ENCODE data around the gene SACM1L. TPM values are rescaled to one million over a fixed set of nuclear protein-coding genes. Genes with fewer than 3 reads are reported as not detected.
"Not testable (repeated sequence)": the region's sequence is repeated elsewhere in the genome, so short reads cannot be mapped to it uniquely, and the experiment has no call there.

SACM1L gene
- total RNA-seq, 1 donor from 2014 or later, result 27.3 TPM

DNA sequence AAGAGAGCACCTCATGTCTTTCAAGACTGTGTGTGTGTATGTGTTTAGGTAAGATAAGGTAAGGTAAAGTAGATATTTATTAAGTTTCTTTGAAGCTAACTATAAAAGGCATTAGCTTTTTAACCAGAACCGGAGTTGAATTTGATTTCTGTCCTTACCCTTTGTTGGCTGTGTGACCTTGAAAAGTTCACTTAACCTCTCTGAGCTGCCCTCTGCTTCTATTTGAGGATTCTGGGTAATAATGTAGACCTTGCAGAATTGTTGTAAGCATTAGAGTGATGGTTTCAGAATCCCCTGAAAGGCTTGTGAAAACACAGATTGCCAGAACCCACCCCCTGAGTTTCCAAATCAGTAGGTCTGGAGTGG lies 21.6 kb upstream of the SACM1L start:
- no peak for DNase-seq (ENCODE audit: low read depth in 2 of 2)

DNA sequence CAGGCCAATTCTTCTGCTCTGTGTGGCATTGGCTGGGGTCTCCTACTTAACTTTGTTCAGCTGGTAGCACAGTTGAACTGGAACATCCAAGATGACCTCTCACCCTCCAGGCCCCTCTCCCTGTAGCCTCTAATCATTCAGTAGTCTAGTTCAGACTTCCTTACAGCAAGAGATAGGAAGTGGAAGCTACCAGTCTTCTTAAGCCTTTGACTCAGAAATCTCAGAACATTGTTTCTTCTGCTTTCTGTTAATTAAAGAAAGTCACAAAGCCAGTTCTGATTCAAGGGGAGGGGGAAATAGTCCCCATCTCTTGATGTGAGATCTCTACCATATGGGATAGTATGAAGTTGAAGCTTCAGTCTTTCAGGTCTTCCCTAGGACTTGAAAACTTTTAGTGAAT lies 18.8 kb upstream of the SACM1L start:
- no peak for DNase-seq (ENCODE audit: low read depth in 2 of 2)

DNA sequence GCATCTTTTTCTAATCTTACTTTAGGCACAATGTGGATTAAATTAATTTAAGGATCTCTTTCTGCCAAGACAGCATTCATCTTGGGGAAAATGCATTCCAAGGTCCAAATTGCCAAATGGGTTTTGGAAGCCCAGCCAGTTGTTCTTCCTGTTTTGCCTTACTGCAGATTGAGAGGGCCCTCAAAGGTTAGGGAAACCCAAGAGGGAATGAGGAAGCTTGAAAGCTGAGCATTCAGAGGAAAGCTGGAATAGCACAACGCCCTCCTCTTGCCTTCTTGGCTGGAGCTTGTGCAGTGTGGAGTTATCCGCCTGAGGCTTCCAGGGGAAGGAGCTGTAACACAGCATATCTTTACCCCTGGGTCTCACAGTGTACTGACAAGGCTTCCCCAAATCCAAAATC lies 18.2 kb upstream of the SACM1L start:
- no peak for DNase-seq (ENCODE audit: low read depth in 2 of 2)

DNA sequence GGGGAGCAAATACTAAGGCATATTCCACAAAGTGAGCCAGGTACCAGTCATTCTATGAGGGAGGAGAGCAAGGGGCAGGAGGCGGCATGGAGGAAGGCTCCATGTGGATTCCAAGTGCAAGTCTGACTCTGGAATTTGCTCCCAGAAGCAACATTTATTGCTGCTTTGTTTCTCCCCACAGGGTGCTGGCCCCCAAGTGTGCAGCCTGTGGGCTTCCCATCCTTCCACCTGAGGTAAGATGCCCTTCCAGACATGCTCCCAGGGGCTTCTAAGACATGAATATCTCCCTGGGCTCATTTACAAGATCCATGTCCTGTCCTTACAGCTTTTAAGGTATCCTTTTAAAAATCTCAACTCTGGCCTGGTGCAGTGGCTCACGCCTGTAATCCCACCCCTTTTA lies 15.9 kb upstream of the SACM1L start:
- DNase-seq (ENCODE audit: low read depth in 2 of 2), result no peak

DNA sequence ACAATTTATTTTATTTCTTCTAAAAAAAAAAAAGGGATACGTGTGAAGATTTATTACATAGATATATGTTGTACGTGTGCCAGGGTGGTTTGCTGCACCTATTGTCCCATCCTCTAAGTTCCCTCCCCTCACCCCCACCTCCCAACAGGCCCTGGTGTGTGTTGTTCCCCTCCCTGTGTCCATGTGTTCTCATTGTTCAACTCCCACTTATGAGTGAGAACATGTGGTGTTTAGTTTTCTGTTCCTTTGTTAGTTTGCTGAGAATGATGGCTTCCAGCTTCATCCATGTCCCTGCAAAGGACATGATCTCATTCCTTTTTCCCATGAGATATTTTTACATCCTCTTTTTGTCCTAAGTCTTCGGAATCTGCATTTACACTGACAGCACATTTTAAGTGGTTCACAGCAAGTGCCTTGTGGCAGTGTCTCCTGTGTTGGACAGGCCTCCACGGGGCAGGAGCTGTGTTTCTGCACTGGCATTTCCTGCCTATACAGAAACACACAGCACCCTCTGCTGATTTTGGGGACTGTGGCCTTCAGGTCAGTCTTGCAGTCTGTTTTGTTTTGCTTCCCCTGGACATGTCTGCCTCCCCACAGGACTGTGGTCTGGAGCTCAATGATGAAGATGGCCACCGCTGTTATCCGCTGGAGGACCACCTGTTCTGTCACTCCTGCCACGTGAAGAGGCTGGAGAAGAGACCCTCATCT lies 12.7 kb upstream of the SACM1L start:
- DNase-seq (ENCODE audit: low read depth in 2 of 2), result no peak

DNA sequence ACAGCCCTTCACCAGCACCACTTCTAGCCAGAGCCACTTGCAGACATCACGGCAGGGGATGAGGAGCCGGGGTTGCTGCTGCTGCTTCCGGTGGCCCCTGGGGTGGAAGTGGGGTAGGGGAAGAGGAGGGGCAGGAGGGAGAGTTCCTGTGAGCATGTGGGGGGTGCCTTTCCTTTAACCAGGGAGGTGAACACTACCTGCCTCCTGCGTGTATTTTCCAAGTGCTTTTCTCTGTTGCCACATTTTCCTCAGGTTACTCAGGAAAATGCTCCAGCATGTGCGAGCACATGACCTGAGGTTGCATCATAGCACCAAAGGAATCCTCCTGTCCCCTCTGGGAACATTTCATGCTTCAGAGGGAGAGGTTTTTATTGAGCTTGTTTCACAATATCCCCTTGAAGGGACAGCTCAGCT lies 12.2 kb upstream of the SACM1L start:
- DNase-seq (ENCODE audit: low read depth in 2 of 2), result no peak

DNA sequence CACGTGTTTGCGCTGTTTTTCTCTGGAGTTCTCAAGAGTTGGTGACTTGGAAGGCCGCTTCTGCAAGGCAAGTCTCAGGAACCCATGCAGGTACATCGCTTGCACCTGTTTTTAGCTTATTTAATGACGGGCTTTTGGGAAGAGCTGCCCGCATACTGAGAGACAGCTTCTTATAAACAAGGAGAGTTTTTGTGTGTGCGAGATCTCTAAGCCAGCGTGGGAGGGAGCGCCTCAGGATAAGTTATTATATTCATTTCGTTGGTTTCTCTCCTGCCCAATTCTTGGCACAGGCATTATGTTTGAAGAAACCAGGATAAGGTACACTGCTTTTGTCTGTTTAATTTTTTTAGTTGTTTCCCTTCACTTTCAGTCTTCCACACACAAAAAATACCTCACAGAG lies 11.4 kb upstream of the SACM1L start:
- no peak for DNase-seq (ENCODE audit: low read depth in 2 of 2)

DNA sequence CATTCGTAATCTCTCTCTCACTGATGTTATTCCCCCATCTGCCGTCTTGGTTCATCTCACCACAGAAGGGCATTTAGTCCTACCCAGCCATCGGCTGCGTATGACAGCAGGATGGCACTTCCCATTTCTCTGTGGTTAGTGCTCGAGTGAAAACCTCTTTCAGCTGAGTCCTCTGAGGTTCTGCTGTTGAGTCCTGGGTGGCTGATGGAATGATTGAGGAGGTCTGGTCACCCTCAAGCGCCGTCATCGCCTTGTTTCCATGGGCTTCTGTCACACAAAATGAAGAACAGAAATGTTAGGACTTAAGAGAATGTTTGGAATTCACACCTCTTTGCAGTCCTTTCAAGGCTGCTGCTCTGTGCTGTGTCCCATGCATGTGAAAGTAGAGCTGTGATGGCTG lies 9.4 kb upstream of the SACM1L start:
- no peak for DNase-seq (ENCODE audit: low read depth in 2 of 2)

DNA sequence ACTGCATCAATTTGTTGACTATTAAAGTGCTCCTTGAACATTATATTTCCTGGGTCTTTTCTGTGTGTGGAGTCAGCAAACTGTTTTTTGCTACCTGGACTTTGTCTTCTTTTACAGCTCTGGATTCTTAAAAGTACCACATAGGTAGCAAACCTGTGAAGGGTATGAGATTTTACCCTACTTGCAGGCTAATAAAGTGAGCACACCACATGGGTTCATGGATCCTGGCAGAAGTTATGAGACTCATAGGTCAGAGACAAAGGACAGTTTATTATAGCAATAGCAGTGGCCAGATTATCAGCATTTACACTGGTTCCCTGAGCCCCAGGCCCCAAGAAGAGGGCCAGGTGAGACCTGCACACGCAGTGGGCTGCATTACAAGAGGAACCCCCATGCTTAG lies 8.0 kb upstream of the SACM1L start:
- no peak for DNase-seq (ENCODE audit: low read depth in 2 of 2)

DNA sequence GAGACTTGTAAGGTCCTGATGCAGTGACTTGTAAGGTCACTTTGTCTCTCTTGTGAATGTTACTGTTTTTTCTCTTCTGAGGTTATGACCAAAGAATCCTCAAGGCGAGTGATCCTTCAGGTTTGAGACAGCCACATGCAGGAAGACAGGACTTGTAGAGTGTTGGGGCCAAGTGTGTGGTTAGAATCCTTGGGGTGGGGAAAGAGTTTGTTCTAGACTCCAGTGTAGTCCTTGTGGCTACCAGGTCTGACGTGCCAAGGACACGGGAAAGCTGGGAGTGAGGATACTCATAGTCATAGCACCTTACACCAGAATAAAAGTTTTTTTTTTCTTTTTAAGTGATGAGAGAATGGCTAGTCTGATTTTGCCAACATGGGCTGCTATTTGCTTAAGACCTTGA lies 7.3 kb upstream of the SACM1L start:
- no peak for DNase-seq (ENCODE audit: low read depth in 2 of 2)

DNA sequence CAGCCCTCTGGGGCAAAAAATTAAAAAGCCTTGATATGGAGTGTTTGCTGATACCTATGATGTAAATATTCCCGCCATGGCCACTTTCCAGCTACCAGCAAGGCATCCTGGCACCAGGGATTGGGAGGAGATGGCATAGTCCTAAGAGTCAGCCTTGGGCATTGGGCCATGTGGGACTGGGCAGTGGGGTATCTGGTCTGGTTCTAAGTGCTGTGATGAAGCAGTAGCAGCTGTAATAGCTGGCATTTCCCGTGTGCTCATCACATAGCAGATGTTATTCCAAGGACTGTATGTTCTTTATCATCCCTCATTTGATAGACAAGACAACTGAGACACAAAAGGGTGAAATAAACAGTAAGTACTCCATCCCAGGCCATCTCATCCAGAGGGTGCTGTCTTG lies 6.9 kb upstream of the SACM1L start:
- DNase-seq (ENCODE audit: low read depth in 2 of 2), result no peak

DNA sequence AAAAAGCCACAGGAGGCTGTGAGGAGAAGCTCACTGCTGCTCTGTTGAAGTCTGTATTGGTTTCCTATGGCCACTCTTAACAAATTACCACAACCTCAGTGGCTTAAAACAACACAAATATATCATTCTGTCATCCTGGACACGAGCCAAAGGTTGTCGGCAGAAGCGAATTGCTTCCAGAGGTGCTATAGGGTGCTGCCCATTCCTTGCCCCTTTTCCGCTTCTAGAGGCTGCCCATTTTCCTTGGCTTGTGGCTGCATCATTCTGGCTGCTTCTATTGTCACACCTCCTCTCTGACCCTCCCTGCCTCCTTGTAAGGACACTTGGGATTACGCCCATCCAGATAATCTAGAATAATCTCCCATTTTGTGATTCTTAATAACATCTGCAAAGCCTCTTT lies 6.4 kb upstream of the SACM1L start:
- DNase-seq (ENCODE audit: low read depth in 2 of 2), result no peak

DNA sequence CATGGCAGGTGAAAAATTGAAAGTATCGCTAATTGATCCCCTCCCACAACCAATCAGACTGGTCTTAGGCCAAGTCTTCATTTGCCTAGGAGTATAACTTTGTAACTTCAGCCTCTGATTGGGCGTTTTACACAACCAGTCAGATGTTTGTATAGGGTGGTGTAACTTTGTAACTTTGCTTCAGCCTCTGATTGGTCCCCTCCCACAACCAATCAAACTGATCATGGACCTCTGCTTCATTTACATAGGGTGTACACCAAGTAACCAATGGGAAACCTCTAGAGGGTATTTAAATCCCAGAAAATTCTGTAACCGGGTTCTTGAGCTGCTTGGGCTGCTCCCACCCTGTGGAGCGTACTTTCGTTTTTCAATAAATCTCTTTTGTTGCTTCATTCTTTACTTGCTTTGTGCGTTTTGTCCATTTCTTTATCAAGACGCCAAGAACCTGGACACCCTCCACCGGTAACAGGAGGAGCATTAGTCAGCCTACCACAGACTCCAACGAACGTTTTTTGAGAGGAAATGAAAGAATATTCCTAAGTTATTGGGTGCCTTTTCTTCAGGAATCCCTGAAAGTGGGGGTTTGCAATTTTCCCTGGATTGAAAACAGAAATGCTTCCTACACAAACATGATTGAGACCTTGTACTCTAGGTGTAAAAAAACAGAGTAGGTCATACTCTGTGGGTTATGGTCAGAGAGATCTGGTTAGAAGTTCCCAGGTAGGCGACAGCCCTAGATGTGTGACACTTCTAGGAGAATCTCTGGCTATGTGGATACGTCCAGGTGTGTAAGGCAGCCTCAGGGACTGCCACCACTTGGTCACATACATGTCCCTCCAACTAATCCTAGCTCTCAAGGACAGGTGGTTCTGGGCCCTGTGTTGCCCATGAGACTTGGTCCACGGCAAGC lies 5.5 kb upstream of the SACM1L start:
- DNase-seq (ENCODE audit: low read depth in 2 of 2), result no peak

DNA sequence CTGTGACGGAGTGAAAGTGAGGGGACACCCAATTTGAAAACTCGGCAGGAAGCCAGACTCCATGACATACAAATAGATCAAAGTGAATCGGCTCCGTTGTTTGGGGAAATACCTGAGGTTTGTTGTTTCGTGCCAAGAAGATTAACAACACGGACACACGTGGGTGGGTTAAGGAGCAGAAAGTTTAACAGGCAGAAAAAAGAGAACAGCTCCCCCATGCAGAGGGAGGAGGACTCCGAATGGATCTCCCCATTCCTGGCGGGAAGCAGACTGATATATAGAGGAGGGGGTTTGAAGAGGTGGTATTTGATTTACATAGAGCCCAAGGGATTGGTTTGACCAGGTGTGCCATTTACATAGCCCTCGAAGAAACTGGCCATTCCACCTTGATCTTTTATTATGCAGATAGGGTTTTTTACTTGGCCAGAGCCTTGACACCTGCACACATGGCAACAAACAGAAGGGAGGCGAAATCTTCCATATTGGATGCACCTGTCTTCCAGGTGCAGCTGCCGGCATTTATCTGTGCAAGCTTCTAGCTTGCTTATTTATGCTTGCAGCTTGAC lies 4.8 kb upstream of the SACM1L start:
- no peak for DNase-seq (ENCODE audit: low read depth in 2 of 2)

DNA sequence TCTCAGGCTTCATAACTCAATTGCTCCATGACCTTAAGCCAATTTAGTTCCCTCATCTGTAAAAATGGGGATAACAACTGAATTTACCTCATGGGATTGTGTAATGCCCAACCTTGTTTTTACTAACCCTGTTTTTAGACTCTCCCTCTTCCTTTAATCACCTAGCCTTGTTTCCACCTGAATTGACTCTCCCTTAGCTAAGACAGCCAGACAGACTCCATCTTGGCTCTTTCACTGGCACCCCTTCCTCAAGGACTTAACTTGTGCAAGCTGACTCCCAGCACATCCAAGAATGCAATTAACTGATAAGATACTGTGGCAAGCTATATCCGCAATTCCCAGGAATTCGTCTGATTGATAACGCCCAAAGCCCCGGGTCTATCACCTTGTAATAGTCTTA lies 3.5 kb upstream of the SACM1L start:
- DNase-seq (ENCODE audit: low read depth in 2 of 2), result not testable (repeated sequence)

DNA sequence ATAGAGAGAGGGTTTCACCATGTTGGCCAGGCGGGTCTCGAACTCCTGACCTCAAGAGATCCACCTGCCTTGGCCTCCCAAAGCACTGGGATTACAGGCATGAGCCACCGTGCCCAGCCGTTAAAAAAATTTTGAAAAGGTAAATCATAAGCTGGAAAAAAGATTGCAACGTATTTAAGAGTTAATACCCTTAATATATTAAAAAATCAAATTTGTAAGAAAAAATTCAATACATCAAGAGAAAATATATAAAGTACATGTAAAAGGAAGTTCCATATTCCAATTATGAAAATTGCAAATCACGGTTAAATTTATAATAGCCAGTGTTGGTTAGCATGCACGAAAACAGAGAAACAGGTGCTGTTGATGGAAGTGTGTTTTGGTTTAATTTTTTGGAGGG lies 2.3 kb upstream of the SACM1L start:
- DNase-seq (ENCODE audit: low read depth in 2 of 2), result no peak

DNA sequence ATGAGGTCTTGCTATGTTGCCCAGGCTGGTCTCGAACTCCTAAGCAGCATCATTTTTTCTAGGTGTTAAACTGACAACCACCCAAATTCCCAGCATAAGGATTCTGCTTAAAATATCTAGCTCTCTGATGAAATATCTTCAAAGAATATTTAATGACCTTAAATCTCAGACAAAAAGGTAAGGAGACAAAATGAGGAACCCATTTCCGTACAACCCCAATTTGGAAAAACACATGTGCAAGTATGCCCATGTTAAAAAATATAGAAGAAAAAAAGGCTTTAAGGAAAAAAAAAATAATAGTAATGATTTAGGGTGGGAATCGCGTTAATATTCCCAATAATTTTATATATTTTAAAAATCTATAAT lies 1.4 kb upstream of the SACM1L start:
- DNase-seq (ENCODE audit: low read depth in 2 of 2), result no peak

DNA sequence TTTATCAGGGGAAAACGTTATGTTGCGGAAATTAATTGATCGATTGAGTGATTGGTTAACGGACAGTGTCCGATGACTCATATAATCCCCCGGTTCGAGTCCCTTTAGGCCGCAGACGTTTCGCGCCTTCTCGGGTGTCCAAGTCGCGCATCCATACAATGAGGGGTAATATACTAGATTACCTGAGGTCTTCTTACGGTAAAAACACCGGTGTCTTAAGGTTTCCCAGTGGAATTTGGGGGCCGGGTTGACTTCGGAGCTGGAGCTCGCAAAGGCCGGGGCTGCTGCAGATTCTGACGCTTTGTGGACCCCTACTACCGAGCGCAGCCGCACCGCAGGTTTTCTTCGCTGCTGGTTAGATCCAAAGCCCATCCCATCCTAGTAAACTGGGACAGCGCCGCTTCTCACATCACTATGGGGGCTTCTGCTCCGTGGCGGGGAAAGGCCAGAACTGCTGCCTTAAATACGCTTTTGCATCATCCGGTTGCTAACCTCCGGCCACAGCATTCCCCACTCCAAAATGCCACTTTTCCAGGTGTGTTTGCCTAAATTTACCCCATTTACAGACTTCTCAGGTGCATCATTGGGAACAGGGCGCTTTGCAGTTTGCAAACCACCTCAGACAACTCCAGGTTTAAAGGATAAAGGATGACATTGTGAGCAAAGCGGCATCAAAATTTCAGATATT lies 858 bp upstream of the SACM1L start:
- peak in 1 of 2 donors; percentile 49 for DNase-seq (ENCODE audit: low read depth in 2 of 2)

DNA sequence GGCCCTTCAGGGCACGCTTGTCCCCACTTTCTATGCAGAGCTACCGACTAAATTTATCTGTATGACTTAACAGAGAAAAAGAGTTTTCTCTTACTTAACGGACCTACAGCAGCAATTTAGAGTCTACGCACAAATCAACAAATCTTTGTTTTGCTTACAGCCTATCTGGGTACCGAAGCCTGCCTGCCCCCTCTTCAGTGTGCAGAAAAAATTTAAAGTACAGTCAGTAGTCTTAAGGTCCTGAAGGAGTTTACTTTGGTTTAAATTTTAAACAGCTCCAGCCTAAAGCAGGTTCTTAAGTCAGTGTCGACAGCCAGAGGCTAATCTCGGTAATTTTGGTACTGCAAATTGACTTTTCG lies 570 bp downstream of the SACM1L start:
- DNase-seq (ENCODE audit: low read depth in 2 of 2), result peak in 1 of 2 donors; percentile 12

DNA sequence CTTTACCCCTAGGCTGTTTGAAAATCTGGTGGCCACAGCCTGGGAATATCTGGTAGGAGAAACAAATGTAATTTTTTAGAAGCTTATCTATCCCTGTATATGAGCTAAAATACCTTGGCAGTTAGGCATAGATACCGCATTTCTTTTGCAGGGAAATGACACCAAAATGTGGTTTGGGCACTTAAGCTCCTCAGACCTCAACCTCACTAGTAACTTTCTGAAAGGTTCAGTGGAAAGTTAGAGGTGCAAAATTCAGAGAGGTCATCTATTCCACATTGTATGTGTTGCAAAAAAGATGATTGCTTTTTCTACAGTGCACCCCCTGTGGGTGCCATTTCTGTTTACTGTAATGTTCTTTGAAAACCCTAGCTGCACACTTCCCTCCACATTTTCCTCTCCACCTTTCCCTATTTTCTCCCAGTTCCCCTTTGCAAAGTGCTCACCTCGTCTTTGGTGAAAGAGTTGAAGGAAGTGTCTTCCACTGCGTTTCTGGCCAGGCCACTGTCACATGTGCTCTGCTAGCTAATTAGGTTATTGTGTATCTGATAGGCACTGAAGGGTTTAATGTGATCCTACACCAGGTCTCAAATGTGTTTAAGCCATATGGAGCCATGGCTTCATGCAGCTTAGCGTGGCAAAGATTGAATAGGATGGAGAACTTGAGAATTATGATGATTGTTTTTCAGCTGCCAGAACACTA lies 1.3 kb downstream of the SACM1L start:
- no peak for DNase-seq (ENCODE audit: low read depth in 2 of 2)

DNA sequence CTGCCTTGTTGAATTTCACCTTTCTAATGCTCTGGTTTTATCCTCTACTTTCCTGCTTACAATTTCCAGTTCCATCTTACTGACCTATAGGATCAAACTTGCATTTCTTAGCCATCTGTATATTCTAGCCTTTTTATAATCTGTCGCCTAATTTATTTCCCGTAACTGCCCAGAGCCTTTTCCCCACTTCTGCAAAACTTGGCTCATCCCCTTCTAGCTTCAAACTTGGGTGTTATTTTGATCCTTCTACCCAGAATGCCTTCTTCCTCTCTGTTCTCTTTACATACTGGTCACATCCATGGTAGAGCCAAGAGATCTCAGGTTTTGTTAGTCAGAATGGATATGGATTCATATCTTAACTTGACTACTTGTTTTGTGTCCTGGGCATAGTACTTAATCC lies 2.6 kb downstream of the SACM1L start:
- DNase-seq (ENCODE audit: low read depth in 2 of 2), result no peak

DNA sequence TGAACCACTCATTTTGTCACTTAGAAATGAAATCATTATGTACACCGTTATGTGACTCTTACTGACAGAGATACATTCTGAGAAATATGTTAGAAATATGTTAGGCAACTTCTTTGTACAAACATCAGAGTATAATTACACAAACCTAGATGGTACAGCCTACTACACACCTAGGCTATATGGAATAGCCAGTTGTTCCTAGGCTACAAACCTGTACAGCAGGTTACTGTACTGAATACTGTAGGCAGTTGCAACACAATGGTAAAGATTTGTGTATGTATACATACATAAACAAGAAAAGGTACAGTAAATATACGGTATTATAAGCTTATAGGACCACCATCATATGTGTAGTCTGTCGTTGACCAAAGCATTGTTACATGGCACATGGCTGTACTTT lies 3.7 kb downstream of the SACM1L start:
- no peak for DNase-seq (ENCODE audit: low read depth in 2 of 2)
